Keratinocyte (primary cell): Measurements from ENCODE around the gene ADH5. TPM values are rescaled to one million over a fixed set of nuclear protein-coding genes. Genes with fewer than 3 reads are reported as not detected.

ENCODE experiments used
- DNase-seq: peaks from one replicate; pipeline ENCODE4 v3.0.0-alpha.2; 2011; ENCODE audit warnings: low read depth, missing footprints, low spot score
- FAIRE-seq: peaks from 2 replicates; lab custom pipeline; 2011; peaks lifted over from hg19 to GRCh38; lab: Jason Lieb, UNC
- H2AFZ ChIP-seq: 2 replicates; pipeline ENCODE4 v1.6.0; 2012; ENCODE audit warnings: low read length, control low read depth, inconsistent platforms; ENCODE audit not compliant: control insufficient read depth
- H3K27ac ChIP-seq: 2 replicates; pipeline ENCODE4 v1.5.1; 2011; ENCODE audit warnings: low read length; ENCODE audit not compliant: control insufficient read depth, insufficient read depth
- H3K27me3 ChIP-seq: 3 replicates; pipeline ENCODE4 v1.6.0; 2011; ENCODE audit warnings: low read length; ENCODE audit not compliant: control insufficient read depth, insufficient read depth; ENCODE audit errors: extremely low read depth
- H3K36me3 ChIP-seq, 2 experiments: 2 replicates in 1 of 2; 3 replicates in 1 of 2; pipeline ENCODE4 v1.5.1; 2011; ENCODE audit warnings: low read length in 2 of 2, mild to moderate bottlenecking in 1 of 2; ENCODE audit not compliant: control insufficient read depth in 2 of 2, insufficient read depth in 2 of 2; ENCODE audit errors: extremely low read depth in 1 of 2
- H3K4me1 ChIP-seq: 3 replicates; pipeline ENCODE4 v1.5.1; 2011; ENCODE audit warnings: low read length; ENCODE audit not compliant: control insufficient read depth, insufficient read depth; ENCODE audit errors: extremely low read depth
- H3K4me2 ChIP-seq: 3 replicates; pipeline ENCODE4 v1.6.0; 2011; ENCODE audit warnings: low read depth, low read length; ENCODE audit not compliant: control insufficient read depth, insufficient read depth; ENCODE audit errors: extremely low read depth
- H3K4me3 ChIP-seq, 3 experiments: fragments of 200-600 bp in 1 of 3; sonication (generic) in 1 of 3; 2 replicates in 2 of 3; 3 replicates in 1 of 3; pipeline ENCODE4 v1.5.1; 2011 to 2016; ENCODE audit warnings: low read length in 3 of 3, mild to moderate bottlenecking in 3 of 3, control low read depth in 2 of 3, inconsistent platforms in 1 of 3, low read depth in 1 of 3, mixed read lengths in 1 of 3, mixed run types in 1 of 3, moderate library complexity in 1 of 3; ENCODE audit not compliant: control insufficient read depth in 2 of 3, insufficient read depth in 2 of 3; ENCODE audit errors: extremely low read depth in 1 of 3
- H3K79me2 ChIP-seq: 2 replicates; pipeline ENCODE4 v1.6.0; 2012; ENCODE audit warnings: low read length; ENCODE audit not compliant: control insufficient read depth, insufficient read depth
- H3K9ac ChIP-seq: 3 replicates; pipeline ENCODE4 v1.6.0; 2011; ENCODE audit warnings: low read length; ENCODE audit not compliant: control insufficient read depth, insufficient read depth; ENCODE audit errors: extremely low read depth
- H3K9me1 ChIP-seq: 3 replicates; pipeline ENCODE4 v1.6.0; 2011; ENCODE audit warnings: low read length; ENCODE audit not compliant: control insufficient read depth, insufficient read depth; ENCODE audit errors: extremely low read depth
- H3K9me3 ChIP-seq: 2 replicates; pipeline ENCODE4 v1.5.1; 2012; ENCODE audit warnings: low read depth, low read length; ENCODE audit not compliant: control insufficient read depth
- H4K20me1 ChIP-seq: 3 replicates; pipeline ENCODE4 v1.6.0; 2011; ENCODE audit warnings: low read length; ENCODE audit not compliant: control insufficient read depth, insufficient read depth; ENCODE audit errors: extremely low read depth
- CTCF ChIP-seq, 3 experiments: IDR thresholded peaks in 1 of 3; conservative IDR thresholded peaks in 1 of 3; optimal IDR thresholded peaks in 1 of 3; 2 replicates in 2 of 3; 3 replicates in 1 of 3; pipeline versions ENCODE3 to v1.5.1; 2011; ENCODE audit warnings: low read length in 3 of 3, mild to moderate bottlenecking in 3 of 3, moderate library complexity in 2 of 3, control low read depth in 1 of 3, inconsistent platforms in 1 of 3; ENCODE audit not compliant: insufficient read depth in 2 of 3; ENCODE audit errors: extremely low read depth in 1 of 3
- EZH2 ChIP-seq: IDR thresholded peaks from one replicate; pipeline ENCODE4 v1.6.1; 2012; ENCODE audit warnings: inconsistent platforms, mild to moderate bottlenecking, low read length, moderate library complexity
- dilution Hi-C: fragments of 300-500 bp; cut with MboI; formaldehyde crosslinking; loops from one replicate; pipeline ENCODE4 v1.7.0; 2020; ENCODE audit warnings: low sequenced_read_pairs; ENCODE audit not compliant: extremely low pct_ligation_motif_present
- polyA plus RNA-seq, 5 experiments: library from polyadenylated mRNA; depleted of rRNA in 3 of 5; stranded (reverse) in 3 of 5; stranded (forward) in 1 of 5; unstranded in 1 of 5; fragments of >200 nt; gene quantifications; 1 replicate in 1 of 5; 2 replicates in 3 of 5; 3 replicates in 1 of 5; pipeline versions ENCODE4 v1.2.1 to v1.2.3, GENCODE V29; 2011 to 2012; ENCODE audit warnings: missing spikeins in 2 of 5, low read depth in 1 of 5, low replicate concordance in 1 of 5

The ADH5 gene
- polyA plus RNA-seq, 1 donor (not counting 4 experiments of a cell fraction or from before 2014, with no cell fraction given), result 314 TPM

GRCh38 chr4:99078336-99078735, 10.3 kb downstream of the ADH5 start:
- no peaks in the 10 kb centered on the region for H3K27me3 ChIP-seq
- TF ChIP-seq EZH2 (no peak), CTCF (optimal IDR thresholded peaks at IDR 0.05 in 1 of 3, IDR thresholded peaks at IDR 0.05 in 1 of 3, conservative IDR thresholded peaks at IDR 0.05 in 1 of 3; ENCODE audit: extremely low read depth in 1 of 3, insufficient read depth in 2 of 3, low read length in 3 of 3) (no peak)
- H3K79me2 ChIP-seq, result peaks cover 33% of the 10 kb centered on the region
- FAIRE-seq, result no peak
- no peaks in the 10 kb centered on the region for H3K9me3 ChIP-seq
- no peak overlapping the region for H2AFZ ChIP-seq
- dilution Hi-C loops, result no loop called here
- H3K4me2 ChIP-seq, result no peak overlapping the region
- peaks cover 26 to 39% of the 10 kb centered on the region in 2 experiments for H3K36me3 ChIP-seq
- no peaks in the 10 kb centered on the region for H3K4me1 ChIP-seq
- H3K4me3 ChIP-seq, result no peak overlapping the region
- no peak overlapping the region for H3K27ac ChIP-seq
- no peak for DNase-seq
- H4K20me1 ChIP-seq, result peaks cover 2% of the 10 kb centered on the region
- no peaks in the 10 kb centered on the region for H3K9me1 ChIP-seq
- H3K9ac ChIP-seq, result no peak overlapping the region

GRCh38 chr4:99077177-99077576, 11.4 kb downstream of the ADH5 start:
- Histone ChIP-seq H3K27ac (no peak overlapping the region), H3K36me3 (peaks cover 18 to 31% of the 10 kb centered on the region in 2 experiments), H3K4me2 (no peak overlapping the region), H3K27me3 (no peaks in the 10 kb centered on the region), H3K4me3 (no peak overlapping the region), H3K4me1 (no peaks in the 10 kb centered on the region), H3K9me3 (no peaks in the 10 kb centered on the region), H4K20me1 (peaks cover under 1% of the 10 kb centered on the region), H3K9ac (no peak overlapping the region), H2AFZ (no peak overlapping the region), H3K79me2 (peaks cover 25% of the 10 kb centered on the region), H3K9me1 (no peaks in the 10 kb centered on the region)
- DNase-seq (no peak), FAIRE-seq (no peak)
- TF ChIP-seq EZH2 (no peak), CTCF (optimal IDR thresholded peaks at IDR 0.05 in 1 of 3, IDR thresholded peaks at IDR 0.05 in 1 of 3, conservative IDR thresholded peaks at IDR 0.05 in 1 of 3; ENCODE audit: extremely low read depth in 1 of 3, insufficient read depth in 2 of 3, low read length in 3 of 3) (no peak)
- dilution Hi-C loops, result no loop called here
